HepG2 (cell line): ENCODE measurements around the gene ZNF653.

Experiments used
- CCAR2 ChIP-seq: fragments of 200-400 bp; formaldehyde crosslinking; optimal IDR thresholded peaks from 2 replicates; pipeline ENCODE3; 2018; ENCODE audit warnings: low read depth, mild to moderate bottlenecking, low read length, moderate library complexity
- EP300 ChIP-seq, 3 experiments: sonication (generic) in 1 of 3; formaldehyde crosslinking in 1 of 3; IDR thresholded peaks; 2 replicates each; pipeline versions ENCODE4 v1.5.1 to v1.6.1; 2011 to 2020; ENCODE audit warnings: low read depth in 2 of 3, low read length in 2 of 3, borderline replicate concordance in 1 of 3, improper control_type of control experiment in 1 of 3, mild to moderate bottlenecking in 1 of 3, missing genetic modification reagents in 1 of 3, moderate library complexity in 1 of 3
- EZH2 ChIP-seq: conservative IDR thresholded peaks from 2 replicates; pipeline ENCODE4 v1.6.1; 2012; ENCODE audit warnings: mild to moderate bottlenecking, low read depth, low read length, moderate library complexity
- FOXK1 ChIP-seq: sonication (generic); formaldehyde crosslinking; IDR thresholded peaks from 2 replicates; pipeline ENCODE4 v1.4.0; 2020; ENCODE audit warnings: low read depth, missing genetic modification reagents, borderline replicate concordance
- IRX3 ChIP-seq: sonication (generic); formaldehyde crosslinking; IDR thresholded peaks from 2 replicates; pipeline ENCODE4 v1.8.1; 2023; ENCODE audit warnings: mild to moderate bottlenecking, low read depth, missing genetic modification reagents, borderline replicate concordance
- POLR2A ChIP-seq, 2 experiments: IDR thresholded peaks; 2 replicates each; pipeline ENCODE4 v1.6.1; 2011; ENCODE audit warnings: low read depth in 2 of 2, low read length in 2 of 2, mild to moderate bottlenecking in 1 of 2, moderate library complexity in 1 of 2; ENCODE audit not compliant: insufficient read depth in 1 of 2
- USF2 ChIP-seq, 2 experiments: sonication (generic) in 1 of 2; formaldehyde crosslinking in 1 of 2; IDR thresholded peaks; 2 replicates each; pipeline versions ENCODE4 v1.5.1 to v1.6.1; 2011 to 2020; ENCODE audit warnings: borderline replicate concordance in 1 of 2, low read depth in 1 of 2, low read length in 1 of 2, mild to moderate bottlenecking in 1 of 2, missing genetic modification reagents in 1 of 2, moderate library complexity in 1 of 2
- ZHX2 ChIP-seq, 2 experiments: sonication (generic) in 1 of 2; formaldehyde crosslinking in 1 of 2; IDR thresholded peaks; 2 replicates each; pipeline versions ENCODE4 v1.6.1 to v1.9.0; 2014 to 2022; ENCODE audit warnings: antibody characterized with exemption in 1 of 2, borderline replicate concordance in 1 of 2, inconsistent platforms in 1 of 2, low read depth in 1 of 2, missing genetic modification reagents in 1 of 2
- ZSCAN29 ChIP-seq: sonication (generic); formaldehyde crosslinking; conservative IDR thresholded peaks from 2 replicates; pipeline ENCODE4 v1.4.0; 2020; ENCODE audit warnings: mild to moderate bottlenecking, missing genetic modification reagents

DNA sequence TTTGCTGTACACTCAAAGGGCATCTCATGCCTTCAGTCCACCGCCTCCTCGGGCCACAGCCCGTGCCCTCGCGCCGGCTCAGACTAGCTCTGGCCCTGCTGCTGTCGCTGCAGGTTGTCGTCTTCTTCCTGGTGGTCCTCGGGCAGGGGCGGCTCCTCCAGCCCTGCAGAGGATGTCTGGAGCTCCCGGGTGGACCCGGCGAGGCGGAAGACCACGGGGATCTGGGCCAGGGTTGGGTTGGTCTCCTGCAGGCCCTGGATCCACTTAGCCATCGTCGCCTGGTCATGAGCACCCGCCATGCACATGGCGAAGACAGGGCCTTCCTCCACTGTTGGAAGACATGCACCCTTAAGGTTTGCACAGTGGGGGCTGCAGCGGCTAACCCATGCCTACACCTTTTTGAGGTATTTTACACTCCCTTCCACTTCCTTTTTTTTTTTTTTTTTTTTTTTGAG lies 489 bp upstream of the ZNF653 start:
- TF ChIP-seq IRX3 (CRISPR knock-in tag) (no peak), EP300 (IDR thresholded peaks at IDR 0.05; ENCODE audit: low read depth in 2 of 2, low read length in 2 of 2) (no peak), EP300 (CRISPR knock-in tag; IDR thresholded peaks at IDR 0.05; ENCODE audit: borderline replicate concordance) (no peak), EZH2 (no peak), CCAR2 (no peak), USF2 (IDR thresholded peaks at IDR 0.05; ENCODE audit: low read depth, low read length) (no peak), USF2 (CRISPR knock-in tag; IDR thresholded peaks at IDR 0.05; ENCODE audit: borderline replicate concordance) (no peak), ZSCAN29 (no peak), POLR2A (IDR thresholded peaks at IDR 0.05; ENCODE audit: insufficient read depth in 1 of 2, low read depth in 2 of 2, low read length in 2 of 2) (no peak), FOXK1 (CRISPR knock-in tag) (no peak), ZHX2 (IDR thresholded peaks at IDR 0.05; ENCODE audit: low read depth) (no peak), ZHX2 (CRISPR knock-in tag; IDR thresholded peaks at IDR 0.05; ENCODE audit: borderline replicate concordance) (no peak)
